Mammary epithelial cell (primary cell): ENCODE measurements around the gene TCHP.

Source experiments
- EZH2 ChIP-seq: IDR thresholded peaks from 2 replicates; pipeline ENCODE4 v1.6.1; 2012; ENCODE audit warnings: low read length, inconsistent platforms, borderline replicate concordance
- TF ChIP-seq, protein P1 (sequence below), 2 donors: IDR thresholded peaks in 1 of 2; conservative IDR thresholded peaks in 1 of 2; 2 replicates each; pipeline ENCODE4 v1.5.1; 2011 to 2012; ENCODE audit warnings: inconsistent platforms in 2 of 2, low read length in 2 of 2, mild to moderate bottlenecking in 2 of 2, control low read depth in 1 of 2, low read depth in 1 of 2; ENCODE audit not compliant: insufficient read depth in 1 of 2; ENCODE audit errors: extremely low read depth in 1 of 2

DNA sequence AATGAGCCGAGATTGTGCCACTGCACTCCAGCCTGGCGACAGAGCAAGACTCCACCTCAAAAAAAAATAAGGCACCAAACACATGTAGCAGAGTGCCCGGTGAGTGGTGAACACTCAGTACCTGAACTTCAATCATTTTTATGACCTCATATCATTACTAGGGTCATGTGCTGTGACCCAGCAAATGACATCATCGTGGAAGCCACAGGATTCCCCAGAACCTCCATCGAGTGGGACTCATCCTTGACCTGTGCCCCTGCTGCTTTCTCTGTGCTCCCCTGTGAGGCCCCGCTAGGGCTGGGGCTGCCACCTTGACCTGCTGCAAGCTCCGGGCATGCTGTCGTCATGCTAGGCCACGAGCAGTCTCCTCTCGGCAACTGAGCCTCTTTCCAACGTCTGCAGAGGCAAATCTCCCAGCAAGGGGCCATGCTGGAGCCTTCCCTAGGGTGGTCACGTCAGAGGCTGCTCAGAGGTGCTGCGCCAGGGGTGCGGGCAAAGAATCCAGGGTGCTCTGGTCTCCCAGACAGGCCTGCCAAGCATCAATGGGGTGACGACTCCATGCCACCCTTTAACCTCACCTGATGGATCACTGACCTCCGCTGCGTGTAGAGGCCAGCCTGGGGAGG is 38.3 kb upstream of the TCHP start:
- TF ChIP-seq, protein P1, sequence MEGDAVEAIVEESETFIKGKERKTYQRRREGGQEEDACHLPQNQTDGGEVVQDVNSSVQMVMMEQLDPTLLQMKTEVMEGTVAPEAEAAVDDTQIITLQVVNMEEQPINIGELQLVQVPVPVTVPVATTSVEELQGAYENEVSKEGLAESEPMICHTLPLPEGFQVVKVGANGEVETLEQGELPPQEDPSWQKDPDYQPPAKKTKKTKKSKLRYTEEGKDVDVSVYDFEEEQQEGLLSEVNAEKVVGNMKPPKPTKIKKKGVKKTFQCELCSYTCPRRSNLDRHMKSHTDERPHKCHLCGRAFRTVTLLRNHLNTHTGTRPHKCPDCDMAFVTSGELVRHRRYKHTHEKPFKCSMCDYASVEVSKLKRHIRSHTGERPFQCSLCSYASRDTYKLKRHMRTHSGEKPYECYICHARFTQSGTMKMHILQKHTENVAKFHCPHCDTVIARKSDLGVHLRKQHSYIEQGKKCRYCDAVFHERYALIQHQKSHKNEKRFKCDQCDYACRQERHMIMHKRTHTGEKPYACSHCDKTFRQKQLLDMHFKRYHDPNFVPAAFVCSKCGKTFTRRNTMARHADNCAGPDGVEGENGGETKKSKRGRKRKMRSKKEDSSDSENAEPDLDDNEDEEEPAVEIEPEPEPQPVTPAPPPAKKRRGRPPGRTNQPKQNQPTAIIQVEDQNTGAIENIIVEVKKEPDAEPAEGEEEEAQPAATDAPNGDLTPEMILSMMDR (conservative IDR thresholded peaks at IDR 0.05 in 1 of 2, IDR thresholded peaks at IDR 0.05 in 1 of 2; ENCODE audit: extremely low read depth in 1 of 2, insufficient read depth in 1 of 2, low read depth in 1 of 2, low read length in 2 of 2): no peak
- TF ChIP-seq EZH2: no peak
